Measurements from ENCODE around the gene GEMIN2.
"Not testable (repeated sequence)": the region's sequence is repeated elsewhere in the genome, so short reads cannot be mapped to it uniquely, and the experiment has no call there.

The GEMIN2 gene, protein sequence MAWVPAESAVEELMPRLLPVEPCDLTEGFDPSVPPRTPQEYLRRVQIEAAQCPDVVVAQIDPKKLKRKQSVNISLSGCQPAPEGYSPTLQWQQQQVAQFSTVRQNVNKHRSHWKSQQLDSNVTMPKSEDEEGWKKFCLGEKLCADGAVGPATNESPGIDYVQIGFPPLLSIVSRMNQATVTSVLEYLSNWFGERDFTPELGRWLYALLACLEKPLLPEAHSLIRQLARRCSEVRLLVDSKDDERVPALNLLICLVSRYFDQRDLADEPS

DNA sequence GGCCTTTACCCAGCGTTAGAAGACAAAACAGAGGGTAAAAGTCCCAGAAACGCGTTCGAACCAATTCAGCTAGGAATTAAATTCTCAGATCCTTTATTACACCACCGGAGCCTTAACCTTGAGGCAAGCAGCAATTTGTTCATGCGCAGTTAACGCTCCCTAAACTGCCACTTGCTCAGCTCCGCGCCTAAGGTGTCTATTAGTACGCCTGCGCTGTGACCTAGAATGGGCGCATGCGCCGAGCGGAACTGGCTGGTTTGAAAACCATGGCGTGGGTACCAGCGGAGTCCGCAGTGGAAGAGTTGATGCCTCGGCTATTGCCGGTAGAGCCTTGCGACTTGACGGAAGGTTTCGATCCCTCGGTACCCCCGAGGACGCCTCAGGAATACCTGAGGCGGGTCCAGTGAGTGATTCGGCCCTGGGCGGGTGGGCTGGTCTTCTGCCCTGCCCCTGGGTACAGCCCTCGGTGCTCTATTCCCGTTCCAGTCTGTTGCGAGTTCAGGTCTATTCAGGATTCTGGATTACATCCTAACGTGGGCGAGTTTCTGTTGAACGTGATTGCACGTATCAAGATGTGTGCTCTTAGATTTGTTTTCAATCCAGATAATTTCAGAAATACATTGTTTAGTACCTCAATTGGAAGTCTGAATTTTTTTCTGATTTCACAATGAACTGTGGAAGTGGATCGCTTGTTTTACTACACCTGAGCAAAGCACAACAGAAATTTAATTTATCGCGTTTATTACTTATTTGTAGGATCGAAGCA lies at the start of gene GEMIN2:
Gene GEMIN2 (plus strand): TSS at position 251 of the 766 bp plus-strand sequence. CDS start 16 bp downstream, at position 267.
- DNase-seq: peak; percentile 92

GRCh38 chr14:39069169-39069805 lies 44.8 kb upstream of the GEMIN2 start:
- not testable (repeated sequence) for DNase-seq

GRCh38 chr14:39069923-39070322 lies 44.2 kb upstream of the GEMIN2 start:
- no peak for DNase-seq

GRCh38 chr14:39071096-39071495 lies 43.0 kb upstream of the GEMIN2 start:
- DNase-seq: no peak

DNA sequence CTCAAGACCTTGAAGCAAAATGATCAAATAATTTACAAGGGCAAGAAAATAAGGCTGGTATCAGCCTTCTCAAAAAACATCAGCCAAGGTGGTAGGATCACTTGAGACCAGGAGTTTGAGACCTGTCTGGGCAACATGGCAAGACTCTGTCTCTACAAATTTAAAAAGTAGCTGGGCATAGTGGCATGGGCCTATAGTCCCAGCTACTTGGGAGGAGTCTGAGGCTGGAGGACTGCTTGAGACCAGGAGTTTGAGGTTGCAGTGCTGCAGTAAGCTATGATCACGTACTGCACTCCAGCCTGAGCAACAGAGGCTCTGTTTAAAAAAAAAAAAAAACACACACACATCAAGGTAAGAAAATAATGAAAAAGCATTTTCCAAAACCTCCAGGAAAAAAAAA lies 33.2 kb upstream of the GEMIN2 start:
- DNase-seq: no peak

DNA sequence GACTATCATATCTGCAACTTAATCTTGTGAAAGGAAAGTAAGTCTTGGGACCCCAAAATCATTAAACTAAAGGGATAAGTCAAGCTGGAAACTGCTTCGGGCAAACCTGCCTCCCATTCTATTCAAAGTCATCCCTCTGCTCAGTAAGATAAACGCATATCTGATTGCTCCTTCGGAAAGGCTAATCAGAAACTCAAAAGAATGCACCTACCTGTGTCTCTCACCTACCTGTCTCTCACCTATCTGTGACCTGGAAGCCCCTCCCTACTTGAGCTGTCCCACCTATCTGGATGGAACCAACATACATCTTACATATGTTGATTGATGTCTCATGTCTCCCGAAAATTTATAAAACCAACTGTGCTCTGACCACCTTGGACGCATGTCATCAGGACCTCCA lies 31.0 kb upstream of the GEMIN2 start:
- DNase-seq: no peak

GRCh38 chr14:39085933-39086332 lies 28.2 kb upstream of the GEMIN2 start:
- DNase-seq: no peak

- DNase-seq: no peak
Measured at GRCh38 chr14:39087493-39087892, 26.6 kb upstream of the GEMIN2 start.

- no peak for DNase-seq
Measured at GRCh38 chr14:39090548-39091111, 23.5 kb upstream of the GEMIN2 start.

- no peak for DNase-seq
Measured at GRCh38 chr14:39091716-39092115, 22.4 kb upstream of the GEMIN2 start.

GRCh38 chr14:39094515-39094914 lies 19.6 kb upstream of the GEMIN2 start:
- no peak for DNase-seq

DNA sequence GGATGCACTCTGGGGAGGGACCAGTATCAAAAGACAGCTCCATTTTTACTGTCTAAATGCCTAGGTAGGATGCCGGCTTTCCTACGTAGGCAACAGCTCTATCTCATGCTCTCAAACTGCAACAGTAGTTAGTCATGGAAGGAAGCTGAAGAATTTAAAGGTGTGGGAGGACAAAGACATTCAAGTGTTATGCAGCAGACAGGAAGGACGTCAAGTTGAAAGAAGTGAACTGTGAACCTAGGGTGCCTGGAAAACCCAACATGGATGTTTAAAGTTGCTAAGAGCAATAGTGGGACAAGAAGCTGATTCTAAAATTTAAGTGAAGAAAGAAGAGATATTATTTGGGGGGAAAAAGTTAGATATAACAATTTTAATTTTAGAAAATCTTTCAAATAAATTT lies 17.0 kb upstream of the GEMIN2 start:
- no peak for DNase-seq

GRCh38 chr14:39099215-39099614 lies 14.9 kb upstream of the GEMIN2 start:
- DNase-seq: not testable (repeated sequence)

DNA sequence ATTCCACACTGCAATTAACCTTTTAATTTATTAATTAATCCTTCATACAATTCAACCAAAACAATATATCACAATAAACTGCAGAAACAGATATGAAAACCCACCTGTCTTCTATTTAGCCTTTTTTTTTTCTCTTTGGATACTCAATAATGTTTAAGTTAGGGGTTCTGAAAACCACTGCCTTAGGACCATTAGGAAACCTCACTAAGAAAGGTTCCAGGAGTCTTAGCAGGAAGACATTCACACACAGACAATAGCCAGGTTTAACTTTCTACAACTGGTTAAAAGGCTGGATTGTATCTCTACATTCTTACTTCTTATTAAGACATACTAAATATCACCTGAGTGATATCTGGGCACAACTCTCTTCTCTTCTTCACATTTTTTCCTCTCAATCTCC lies 14.4 kb upstream of the GEMIN2 start:
- no peak for DNase-seq

- DNase-seq: no peak
Measured at GRCh38 chr14:39102265-39102968, 11.7 kb upstream of the GEMIN2 start.

GRCh38 chr14:39102969-39103957 lies 10.9 kb upstream of the GEMIN2 start, which contains the start of gene SEC23A:
Gene SEC23A (minus strand): TSS chr14:39103235. CDS start chr14:39096118, 7,117 bp downstream.
- peak; percentile 82 for DNase-seq

DNA sequence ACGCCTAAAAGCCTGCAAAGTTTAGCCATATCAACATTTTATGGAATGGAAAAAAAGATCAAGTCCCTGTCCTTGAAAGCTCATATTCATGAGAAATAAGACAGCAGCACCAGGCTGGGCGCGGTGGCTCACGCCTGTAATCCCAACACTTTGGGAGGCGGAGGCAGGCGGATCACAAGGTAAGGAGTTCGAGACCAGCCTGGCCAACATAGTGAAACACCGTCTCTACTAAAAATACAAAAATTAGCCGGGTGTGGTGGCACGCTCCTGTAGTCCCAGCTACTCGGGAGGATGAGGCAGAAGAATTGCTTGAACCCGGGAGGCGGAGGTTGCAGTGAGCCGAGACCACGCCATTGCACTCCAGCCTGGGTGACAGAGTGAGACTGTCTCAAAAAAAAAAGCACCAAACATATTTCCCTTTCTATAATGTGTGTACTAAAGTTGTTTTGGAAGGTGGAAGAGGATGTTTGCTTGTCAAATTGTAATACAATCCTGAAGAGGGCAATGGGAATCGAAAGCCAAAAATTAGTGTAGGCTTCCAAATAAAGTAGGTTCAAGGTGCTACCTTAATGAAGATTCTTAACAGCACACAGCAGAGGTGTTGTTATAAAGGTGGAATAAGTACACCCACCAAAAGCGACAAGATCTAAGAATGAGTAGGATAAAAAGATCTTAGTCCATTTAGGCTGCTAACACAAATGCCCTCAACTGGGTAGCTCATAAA lies 9.9 kb upstream of the GEMIN2 start:
- not testable (repeated sequence) for DNase-seq

DNA sequence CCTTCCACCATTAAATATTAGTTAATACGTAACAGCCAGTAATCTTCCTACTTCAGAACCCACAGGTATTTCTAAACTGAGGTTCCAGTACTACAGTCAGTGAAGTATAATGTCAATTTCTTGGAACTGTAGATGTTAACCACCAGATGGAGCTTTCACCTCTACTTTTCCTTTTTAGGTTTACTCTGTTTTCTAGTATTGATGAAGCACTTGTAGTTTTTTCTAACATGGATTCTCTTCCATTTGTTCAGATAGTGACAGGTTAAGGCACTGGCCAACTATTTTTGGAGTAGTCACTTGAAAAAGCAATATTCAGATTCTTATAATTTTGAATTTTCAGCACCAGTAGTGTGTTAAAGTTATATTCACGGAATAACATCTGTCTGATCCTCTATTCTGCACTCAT lies 6.5 kb upstream of the GEMIN2 start:
- DNase-seq: no peak

- no peak for DNase-seq
Measured at GRCh38 chr14:39108791-39109190, 5.3 kb upstream of the GEMIN2 start.

DNA sequence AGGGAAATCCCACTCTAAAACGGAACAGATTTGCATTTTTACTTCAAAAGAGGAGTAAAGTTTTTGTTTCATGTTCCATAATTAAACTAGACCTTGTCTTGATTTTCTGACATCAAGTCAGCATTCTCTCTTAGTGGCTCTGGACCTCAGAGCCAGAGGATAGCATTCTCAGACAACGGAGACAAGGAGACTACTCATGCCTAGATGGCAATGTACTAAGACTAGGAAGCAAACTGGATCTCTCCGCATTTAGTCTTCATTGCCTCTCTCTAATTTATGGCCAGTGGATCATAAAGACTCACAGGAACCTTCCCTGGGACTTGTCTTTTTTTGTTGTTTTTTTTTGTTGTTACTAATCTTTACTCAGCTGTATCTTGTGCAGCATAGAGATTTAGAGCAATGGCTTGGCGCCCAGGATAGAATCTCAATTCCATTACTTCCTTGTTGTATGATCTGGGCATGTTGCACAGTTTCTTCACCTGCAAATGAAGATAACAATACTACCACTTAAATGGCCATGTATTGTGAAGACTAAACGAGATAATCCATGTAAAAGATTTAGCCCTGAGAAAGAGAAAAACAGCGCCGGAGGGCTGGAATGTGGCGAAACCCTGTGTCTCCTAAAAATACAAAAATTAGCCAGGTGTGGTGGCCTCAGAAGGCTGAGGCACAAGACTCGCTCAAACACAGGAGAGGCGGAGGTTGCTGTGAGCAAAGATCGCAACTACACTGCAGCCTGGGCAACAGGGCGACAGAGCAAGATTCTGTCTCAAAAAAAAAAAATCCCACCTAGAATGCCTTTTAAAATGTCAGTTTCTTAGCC lies 4.0 kb upstream of the GEMIN2 start:
- no peak for DNase-seq

Data from activated CD4-positive, CD25-positive, alpha-beta regulatory T cell treated with anti-CD3 and anti-CD28 coated beads, Interleukin-2, amount 50 U/mL, for 72 hours (primary cell).